ENCODE data around the gene BSDC1.

DNA sequence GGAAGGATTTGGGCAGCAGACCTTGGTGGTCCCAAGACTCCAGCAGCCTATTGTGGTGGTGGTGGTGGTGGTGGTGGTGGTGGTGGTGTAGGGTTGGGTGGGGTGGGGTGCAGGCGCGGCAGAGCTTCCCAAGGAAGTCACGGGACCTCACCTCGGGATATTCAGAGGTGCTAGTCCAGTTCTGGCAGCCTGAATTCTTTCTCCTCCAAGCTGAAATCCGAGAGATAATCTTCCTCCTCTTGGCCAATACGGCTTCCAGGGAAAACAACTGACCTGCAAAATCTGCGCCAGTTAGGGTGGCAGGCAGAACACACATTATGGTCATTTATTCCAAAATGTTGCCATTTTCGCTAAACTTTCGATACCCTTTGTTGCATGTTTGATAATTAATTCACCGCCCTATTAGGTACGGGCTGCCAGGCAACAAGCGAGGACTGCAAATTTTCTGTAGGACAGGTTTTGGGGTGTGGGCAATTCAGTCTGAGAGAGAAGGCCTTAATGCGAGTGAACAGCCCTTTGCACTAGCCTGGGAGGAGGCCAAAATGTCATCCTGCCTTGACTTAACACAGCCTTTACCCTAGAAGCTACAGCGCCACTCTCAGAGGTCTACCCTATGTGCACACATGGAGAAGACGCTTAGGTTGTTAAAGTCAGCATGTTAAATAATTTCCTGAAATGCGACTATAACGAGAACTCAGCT, 33.2 kb upstream of the BSDC1 start:
- TF ChIP-seq, protein P1, sequence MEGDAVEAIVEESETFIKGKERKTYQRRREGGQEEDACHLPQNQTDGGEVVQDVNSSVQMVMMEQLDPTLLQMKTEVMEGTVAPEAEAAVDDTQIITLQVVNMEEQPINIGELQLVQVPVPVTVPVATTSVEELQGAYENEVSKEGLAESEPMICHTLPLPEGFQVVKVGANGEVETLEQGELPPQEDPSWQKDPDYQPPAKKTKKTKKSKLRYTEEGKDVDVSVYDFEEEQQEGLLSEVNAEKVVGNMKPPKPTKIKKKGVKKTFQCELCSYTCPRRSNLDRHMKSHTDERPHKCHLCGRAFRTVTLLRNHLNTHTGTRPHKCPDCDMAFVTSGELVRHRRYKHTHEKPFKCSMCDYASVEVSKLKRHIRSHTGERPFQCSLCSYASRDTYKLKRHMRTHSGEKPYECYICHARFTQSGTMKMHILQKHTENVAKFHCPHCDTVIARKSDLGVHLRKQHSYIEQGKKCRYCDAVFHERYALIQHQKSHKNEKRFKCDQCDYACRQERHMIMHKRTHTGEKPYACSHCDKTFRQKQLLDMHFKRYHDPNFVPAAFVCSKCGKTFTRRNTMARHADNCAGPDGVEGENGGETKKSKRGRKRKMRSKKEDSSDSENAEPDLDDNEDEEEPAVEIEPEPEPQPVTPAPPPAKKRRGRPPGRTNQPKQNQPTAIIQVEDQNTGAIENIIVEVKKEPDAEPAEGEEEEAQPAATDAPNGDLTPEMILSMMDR (IDR thresholded peaks at IDR 0.05), result no peak
- TF ChIP-seq, protein P2, sequence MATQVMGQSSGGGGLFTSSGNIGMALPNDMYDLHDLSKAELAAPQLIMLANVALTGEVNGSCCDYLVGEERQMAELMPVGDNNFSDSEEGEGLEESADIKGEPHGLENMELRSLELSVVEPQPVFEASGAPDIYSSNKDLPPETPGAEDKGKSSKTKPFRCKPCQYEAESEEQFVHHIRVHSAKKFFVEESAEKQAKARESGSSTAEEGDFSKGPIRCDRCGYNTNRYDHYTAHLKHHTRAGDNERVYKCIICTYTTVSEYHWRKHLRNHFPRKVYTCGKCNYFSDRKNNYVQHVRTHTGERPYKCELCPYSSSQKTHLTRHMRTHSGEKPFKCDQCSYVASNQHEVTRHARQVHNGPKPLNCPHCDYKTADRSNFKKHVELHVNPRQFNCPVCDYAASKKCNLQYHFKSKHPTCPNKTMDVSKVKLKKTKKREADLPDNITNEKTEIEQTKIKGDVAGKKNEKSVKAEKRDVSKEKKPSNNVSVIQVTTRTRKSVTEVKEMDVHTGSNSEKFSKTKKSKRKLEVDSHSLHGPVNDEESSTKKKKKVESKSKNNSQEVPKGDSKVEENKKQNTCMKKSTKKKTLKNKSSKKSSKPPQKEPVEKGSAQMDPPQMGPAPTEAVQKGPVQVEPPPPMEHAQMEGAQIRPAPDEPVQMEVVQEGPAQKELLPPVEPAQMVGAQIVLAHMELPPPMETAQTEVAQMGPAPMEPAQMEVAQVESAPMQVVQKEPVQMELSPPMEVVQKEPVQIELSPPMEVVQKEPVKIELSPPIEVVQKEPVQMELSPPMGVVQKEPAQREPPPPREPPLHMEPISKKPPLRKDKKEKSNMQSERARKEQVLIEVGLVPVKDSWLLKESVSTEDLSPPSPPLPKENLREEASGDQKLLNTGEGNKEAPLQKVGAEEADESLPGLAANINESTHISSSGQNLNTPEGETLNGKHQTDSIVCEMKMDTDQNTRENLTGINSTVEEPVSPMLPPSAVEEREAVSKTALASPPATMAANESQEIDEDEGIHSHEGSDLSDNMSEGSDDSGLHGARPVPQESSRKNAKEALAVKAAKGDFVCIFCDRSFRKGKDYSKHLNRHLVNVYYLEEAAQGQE (IDR thresholded peaks at IDR 0.05; ENCODE audit: insufficient read depth in 1 of 2, low read depth in 2 of 2, low read length in 1 of 2), result no peak
- no peak for TF ChIP-seq TCF7L2 (IDR thresholded peaks at IDR 0.05; ENCODE audit: low read depth, low read length)
